VCaP (cell line): ENCODE data around the gene PPP3R2.

Experiments used
- H3K27ac ChIP-seq: fragments of 450-650 bp; 2 replicates; pipeline ENCODE4 v1.5.1; 2017
- CTCF ChIP-seq: fragments of 450-650 bp; conservative IDR thresholded peaks from 2 replicates; pipeline ENCODE4 v1.5.1; 2017; ENCODE audit warnings: mild to moderate bottlenecking, moderate library complexity

Gene PPP3R2

GRCh38 chr9:101587332-101588043, 7.3 kb downstream of the PPP3R2 start:
- TF ChIP-seq CTCF, result no peak
- H3K27ac ChIP-seq, result no peak overlapping the region

GRCh38 chr9:101586651-101587050, 8.1 kb downstream of the PPP3R2 start:
- H3K27ac ChIP-seq, result no peak overlapping the region
- TF ChIP-seq CTCF, result no peak

GRCh38 chr9:101585740-101586139, 9.0 kb downstream of the PPP3R2 start:
- H3K27ac ChIP-seq, result no peak overlapping the region
- TF ChIP-seq CTCF, result no peak

GRCh38 chr9:101582553-101582952, 12.2 kb downstream of the PPP3R2 start:
- no peak for TF ChIP-seq CTCF
- no peak overlapping the region for H3K27ac ChIP-seq

GRCh38 chr9:101579711-101580545, 14.8 kb downstream of the PPP3R2 start:
- no peak overlapping the region for H3K27ac ChIP-seq
- no peak for TF ChIP-seq CTCF

GRCh38 chr9:101578378-101578777, 16.4 kb downstream of the PPP3R2 start:
- H3K27ac ChIP-seq, result no peak overlapping the region
- TF ChIP-seq CTCF, result no peak

GRCh38 chr9:101574731-101575333, 19.9 kb downstream of the PPP3R2 start:
- TF ChIP-seq CTCF, result no peak

More at GRCh38 chr9:101574731-101575333, 19.9 kb downstream of the PPP3R2 start:
- no peak overlapping the region for H3K27ac ChIP-seq
